GM12872 (cell line): ENCODE measurements around the gene KIR2DL3.

Source experiments
- TF ChIP-seq, protein P1 (sequence below): IDR thresholded peaks from 3 replicates; pipeline ENCODE4 v1.5.1; 2011; ENCODE audit warnings: low read depth, mild to moderate bottlenecking, low read length, moderate library complexity; ENCODE audit not compliant: insufficient read depth

The KIR2DL3 gene

DNA sequence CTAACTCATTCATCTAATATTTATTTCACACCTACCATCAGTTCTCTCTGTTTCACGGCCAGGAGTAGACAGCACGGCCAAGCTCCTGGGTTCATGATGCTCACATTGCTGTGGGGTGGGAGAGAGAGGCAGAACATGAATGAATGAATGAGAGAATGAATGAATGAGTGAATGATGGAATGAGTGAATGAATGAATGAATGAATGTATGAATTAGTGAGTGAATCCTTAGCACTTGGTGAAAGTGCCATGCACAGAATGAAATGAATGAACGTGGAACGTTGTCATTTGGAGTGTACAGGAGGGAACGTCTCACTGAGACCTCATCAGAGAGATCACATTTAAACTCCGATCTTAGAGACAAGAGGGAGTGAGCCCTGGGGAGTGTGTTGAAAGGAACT is 53.2 kb downstream of the KIR2DL3 start:
- TF ChIP-seq, protein P1, sequence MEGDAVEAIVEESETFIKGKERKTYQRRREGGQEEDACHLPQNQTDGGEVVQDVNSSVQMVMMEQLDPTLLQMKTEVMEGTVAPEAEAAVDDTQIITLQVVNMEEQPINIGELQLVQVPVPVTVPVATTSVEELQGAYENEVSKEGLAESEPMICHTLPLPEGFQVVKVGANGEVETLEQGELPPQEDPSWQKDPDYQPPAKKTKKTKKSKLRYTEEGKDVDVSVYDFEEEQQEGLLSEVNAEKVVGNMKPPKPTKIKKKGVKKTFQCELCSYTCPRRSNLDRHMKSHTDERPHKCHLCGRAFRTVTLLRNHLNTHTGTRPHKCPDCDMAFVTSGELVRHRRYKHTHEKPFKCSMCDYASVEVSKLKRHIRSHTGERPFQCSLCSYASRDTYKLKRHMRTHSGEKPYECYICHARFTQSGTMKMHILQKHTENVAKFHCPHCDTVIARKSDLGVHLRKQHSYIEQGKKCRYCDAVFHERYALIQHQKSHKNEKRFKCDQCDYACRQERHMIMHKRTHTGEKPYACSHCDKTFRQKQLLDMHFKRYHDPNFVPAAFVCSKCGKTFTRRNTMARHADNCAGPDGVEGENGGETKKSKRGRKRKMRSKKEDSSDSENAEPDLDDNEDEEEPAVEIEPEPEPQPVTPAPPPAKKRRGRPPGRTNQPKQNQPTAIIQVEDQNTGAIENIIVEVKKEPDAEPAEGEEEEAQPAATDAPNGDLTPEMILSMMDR = no peak

DNA sequence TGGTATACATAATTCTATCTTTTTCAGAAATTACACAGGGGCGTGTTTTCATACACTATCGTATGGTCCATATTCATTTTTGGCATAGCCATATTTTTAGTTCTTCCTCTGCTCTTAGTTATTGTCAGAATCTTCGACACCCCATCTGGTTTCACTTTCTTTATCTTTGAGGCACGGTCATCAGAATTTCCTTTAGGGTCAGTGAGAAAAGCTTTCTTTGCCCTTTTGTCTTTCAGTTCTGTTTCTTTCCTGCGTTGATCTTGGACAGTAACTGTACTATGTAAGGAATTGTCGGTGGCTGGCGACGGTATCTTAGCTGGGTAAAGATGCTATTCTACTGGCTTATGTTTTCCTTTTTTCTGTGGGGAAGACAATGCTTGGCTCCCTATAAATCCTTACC is 54.5 kb downstream of the KIR2DL3 start:
- TF ChIP-seq, protein P1 = no peak

DNA sequence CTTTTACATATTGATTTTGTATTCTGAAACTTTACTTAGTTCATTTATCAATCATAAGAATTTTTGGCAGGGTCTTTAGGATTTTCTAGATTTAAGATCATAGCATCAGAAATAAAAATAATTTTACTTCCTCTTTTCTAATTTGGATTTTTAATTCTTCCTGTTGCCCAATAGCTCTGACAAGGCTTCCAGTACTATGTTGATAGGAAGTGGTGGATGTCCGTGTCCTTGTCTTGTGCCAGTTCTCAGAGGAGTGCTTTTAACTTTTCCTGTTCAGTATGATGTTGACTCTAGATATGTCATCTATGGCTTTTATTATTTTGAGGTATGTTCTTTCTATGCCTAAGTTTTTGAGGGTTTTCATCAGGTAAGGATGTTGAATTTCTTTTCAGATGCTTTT is 57.4 kb downstream of the KIR2DL3 start:
- TF ChIP-seq, protein P1 = no peak
